GM12878 (cell line): ENCODE results near the gene TGFB3. TPM values are rescaled to one million over a fixed set of nuclear protein-coding genes. Genes with fewer than 3 reads are reported as not detected.

Experiments used
- ATAC-seq: fragments of 200-7000 bp; cut with Tn5 transposase; 3 replicates; pipeline ENCODE4 v1.9.1; 2020; ENCODE audit warnings: mild to moderate bottlenecking, moderate library complexity
- BruUV-seq: library from RNA; stranded (reverse); fragments of 400-500 nt; replicated peaks from 2 replicates; lab custom pipeline; 2021; lab: Mats Ljungman, UMichigan
- CTCF ChIA-PET: fragments of 300-600 bp; sonication (Branson Sonifier 250); formaldehyde crosslinking; extraction: SDS; loops from one replicate; lab custom pipeline; 2021; ENCODE audit warnings: inconsistent platforms; lab: Yijun Ruan, JAX
- POLR2A ChIA-PET: fragments of 350-600 bp; formaldehyde crosslinking; extraction: SDS; loops from one replicate; lab custom pipeline; 2021; ENCODE audit warnings: inconsistent platforms; lab: Charles Lee
- RAD21 ChIA-PET: fragments of 300-600 bp; sonication (Branson Sonifier 250); formaldehyde crosslinking; loops from one replicate; lab custom pipeline; 2023; ENCODE audit warnings: antibody characterized with exemption; ENCODE audit not compliant: unreplicated experiment; lab: Charles Lee
- SMC1A ChIA-PET: fragments of 300-600 bp; sonication (Branson Sonifier 250); formaldehyde crosslinking; loops from one replicate; lab custom pipeline; 2023; ENCODE audit not compliant: unreplicated experiment, uncharacterized antibody; lab: Charles Lee
- DNase-seq: peaks from one replicate; pipeline ENCODE4 v3.0.0-alpha.2; 2011; ENCODE audit warnings: low read depth, low spot score
- FAIRE-seq: peaks from 3 replicates; lab custom pipeline; 2011; peaks lifted over from hg19 to GRCh38; lab: Jason Lieb, UNC
- H2AFZ ChIP-seq: 2 replicates; pipeline ENCODE4 v1.6.0; 2011; ENCODE audit warnings: low read depth, low read length, control low read depth; ENCODE audit not compliant: control insufficient read depth
- H3K27ac ChIP-seq: 2 replicates; pipeline ENCODE4 v1.5.1; 2011; ENCODE audit warnings: control low read depth; ENCODE audit not compliant: control insufficient read depth, insufficient read depth
- H3K27me3 ChIP-seq, 2 experiments: replicated peaks in 1 of 2; 2 replicates each; pipeline versions ENCODE4 v1.6.0 to v1.6.1; 2011; ENCODE audit warnings: low read length in 1 of 2; ENCODE audit not compliant: control insufficient read depth in 2 of 2, insufficient read depth in 2 of 2
- H3K36me3 ChIP-seq, 2 experiments: 2 replicates each; pipeline ENCODE4 v1.5.1; 2011; ENCODE audit warnings: low read length in 1 of 2; ENCODE audit not compliant: control insufficient read depth in 2 of 2, insufficient read depth in 2 of 2
- H3K4me1 ChIP-seq: 2 replicates; pipeline ENCODE4 v1.6.1; 2011; ENCODE audit warnings: mild to moderate bottlenecking, low read length, moderate library complexity, mixed read lengths; ENCODE audit not compliant: control insufficient read depth, insufficient read depth
- H3K4me2 ChIP-seq: 2 replicates; pipeline ENCODE4 v1.6.0; 2011; ENCODE audit warnings: control low read depth; ENCODE audit not compliant: control insufficient read depth, insufficient read depth
- H3K4me3 ChIP-seq: fragments of 200-600 bp; sonication (generic); 2 replicates; pipeline ENCODE4 v1.5.1; 2016
- H3K79me2 ChIP-seq: 2 replicates; pipeline ENCODE4 v1.6.0; 2011; ENCODE audit warnings: low read length; ENCODE audit not compliant: control insufficient read depth, insufficient read depth
- H3K9ac ChIP-seq: 2 replicates; pipeline ENCODE4 v1.8.0; 2011; ENCODE audit warnings: low read length, control low read depth, mixed read lengths; ENCODE audit not compliant: control insufficient read depth, insufficient read depth
- H3K9me3 ChIP-seq: replicated peaks from 3 replicates; pipeline ENCODE4 v1.5.1; 2011; ENCODE audit warnings: mild to moderate bottlenecking, low read length; ENCODE audit not compliant: control insufficient read depth, insufficient read depth
- H4K20me1 ChIP-seq: 2 replicates; pipeline ENCODE4 v1.6.0; 2011; ENCODE audit not compliant: control insufficient read depth, insufficient read depth
- CREM ChIP-seq: IDR thresholded peaks from 2 replicates; pipeline ENCODE4 v1.6.1; 2014; ENCODE audit warnings: antibody characterized with exemption, low read depth
- ELK1 ChIP-seq: IDR thresholded peaks from 2 replicates; pipeline ENCODE4 v1.6.1; 2012; ENCODE audit warnings: low read depth, low read length, improper control_type of control experiment
- EP300 ChIP-seq, 2 experiments: fragments of 150-350 bp in 1 of 2; IDR thresholded peaks; 2 replicates each; pipeline ENCODE4 v1.6.1; 2011 to 2012; ENCODE audit warnings: low read depth in 2 of 2, low read length in 2 of 2, borderline replicate concordance in 1 of 2, improper control_type of control experiment in 1 of 2, inconsistent platforms in 1 of 2; ENCODE audit not compliant: control insufficient read depth in 1 of 2
- HDAC6 ChIP-seq: fragments of 200-600 bp; sonication (generic); IDR thresholded peaks from one replicate; pipeline ENCODE4 v1.8.0; 2017; ENCODE audit warnings: antibody characterized with exemption; ENCODE audit not compliant: unreplicated experiment
- IKZF2 ChIP-seq, 2 experiments: fragments of 450-650 bp; IDR thresholded peaks; 2 replicates each; pipeline ENCODE4 v1.6.1; 2017; ENCODE audit warnings: mild to moderate bottlenecking in 2 of 2, moderate library complexity in 2 of 2
- NFIC ChIP-seq: IDR thresholded peaks from 2 replicates; pipeline ENCODE4 v1.6.1; 2012; ENCODE audit warnings: low read depth, mild to moderate bottlenecking, inconsistent platforms, low read length, moderate library complexity
- RAD21 ChIP-seq: IDR thresholded peaks from 2 replicates; pipeline ENCODE4 v1.6.1; 2011; ENCODE audit warnings: mild to moderate bottlenecking, low read depth, low read length, moderate library complexity; ENCODE audit not compliant: insufficient read depth
- ZNF207 ChIP-seq: fragments of 450-650 bp; IDR thresholded peaks from 2 replicates; pipeline ENCODE4 v1.6.1; 2014; ENCODE audit warnings: antibody characterized with exemption, mild to moderate bottlenecking, borderline replicate concordance
- ZNF384 ChIP-seq: IDR thresholded peaks from 2 replicates; pipeline ENCODE4 v1.6.1; 2012; ENCODE audit warnings: low read depth, mild to moderate bottlenecking, low read length, improper control_type of control experiment, borderline replicate concordance
- ZNF592 ChIP-seq: fragments of 450-650 bp; IDR thresholded peaks from 2 replicates; pipeline ENCODE4 v1.6.1; 2017; ENCODE audit warnings: mild to moderate bottlenecking, moderate library complexity
- WGBS: methylation state at CpG from one replicate; pipeline ENCODE4 v1.1.6; 2016; ENCODE audit warnings: low lambda C conversion rate; ENCODE audit not compliant: insufficient replicate concordance, insufficient coverage; ENCODE audit errors: missing lambda C conversion rate; 5-methylcytosine and 5-hydroxymethylcytosine counted together
- in situ Hi-C: fragments of 300-500 bp; cut with MboI; formaldehyde crosslinking; loops from 9 replicates; pipeline ENCODE4 v1.14.3; 2018; ENCODE audit warnings: mixed read lengths
- intact Hi-C: fragments of 100-400 bp; cut with micrococcal nuclease; formaldehyde crosslinking; loops from one replicate; pipeline ENCODE4 v1.14.2; 2022; ENCODE audit not compliant: unreplicated experiment
- polyA plus RNA-seq, 11 experiments: library from polyadenylated mRNA; depleted of rRNA in 4 of 11; unstranded in 6 of 11; stranded (reverse) in 5 of 11; fragments of >200 nt; fragmentation: Nextera tagmentation in 4 of 11; fragmentation: Illumina TruSeq in 1 of 11; extraction: Ambion mirVana in 4 of 11; extraction: Trizol in 1 of 11; gene quantifications; 1 replicate in 1 of 11; 2 replicates in 10 of 11; pipeline versions ENCODE4 v1.2.1 to v1.2.3, GENCODE V29; 2011 to 2016; ENCODE audit warnings: inconsistent platforms in 2 of 11, missing spikeins in 2 of 11, low read depth in 1 of 11
- total RNA-seq, 4 experiments: library from RNA; depleted of rRNA in 3 of 4; stranded (reverse); fragments of >200 nt in 3 of 4; fragmentation: Illumina TruSeq in 1 of 4; extraction: Trizol in 1 of 4; gene quantifications; 2 replicates each; pipeline versions ENCODE4 v1.2.1 to v1.2.3, GENCODE V29; 2013 to 2021
- TF ChIP-seq, protein P1 (sequence below): fragments of 450-650 bp; formaldehyde crosslinking; IDR thresholded peaks from 2 replicates; pipeline ENCODE4 v1.5.0; 2022; ENCODE audit warnings: mild to moderate bottlenecking, missing genetic modification characterization
- TF ChIP-seq, protein P2 (sequence below): fragments of 450-650 bp; IDR thresholded peaks from 2 replicates; pipeline ENCODE4 v1.6.1; 2016; ENCODE audit warnings: mild to moderate bottlenecking

The TGFB3 gene
- total and polyA plus RNA-seq, 10 of the 15 experiments (the other 5 are each of a cell fraction or from before 2014, with no cell fraction given), result 0.27 to 2.6 (median 0.82) TPM

DNA sequence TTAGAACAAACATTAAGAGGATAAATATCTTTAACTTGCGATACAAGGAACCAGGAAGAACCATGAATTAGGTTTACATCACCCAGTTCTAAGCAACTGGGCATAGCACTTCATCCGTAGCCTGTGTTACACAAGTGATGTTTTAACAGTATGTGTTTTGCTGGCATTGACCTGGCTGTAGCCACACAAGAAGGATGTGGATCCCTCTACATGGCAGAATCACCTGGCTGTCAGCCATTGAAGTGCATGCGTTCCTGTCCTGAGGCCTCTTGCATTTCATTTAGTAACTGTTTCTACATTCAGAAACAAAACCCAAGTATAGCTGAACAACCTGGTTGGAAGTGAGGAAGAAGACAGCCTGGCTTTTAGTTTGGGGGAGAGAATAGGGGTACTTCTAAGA is 72.2 kb downstream of the TGFB3 start:
- H3K36me3 ChIP-seq, result no peaks in the 10 kb centered on the region
- no TSS peak for BruUV-seq
- H3K9ac ChIP-seq, result no peak overlapping the region
- intact Hi-C loops, result loop anchor here (10.0 kb wide), 2 partner anchors 195 to 475 kb away; no protein-coding TSS in a partner anchor
- ChIA-PET POLR2A (no interaction called here), SMC1A (interaction anchor here (5.6 to 5.8 kb wide), 2 partner anchors 70 to 200 kb away, joined by 63 to 190 read pairs; partner anchors contain the start of genes IFT43 and TGFB3), CTCF (interaction anchor here (5.9 to 14.3 kb wide), 2 partner anchors 71 to 199 kb away, joined by 100 to 390 read pairs; partner anchors contain the start of genes IFT43 and TGFB3), RAD21 (no interaction called here)
- DNase-seq (no peak), FAIRE-seq (no peak)
- no peak overlapping the region for H3K4me3 ChIP-seq
- H2AFZ ChIP-seq, result no peak overlapping the region
- no peaks in the 10 kb centered on the region for H3K79me2 ChIP-seq
- H3K27me3 ChIP-seq, result no peaks in the 10 kb centered on the region
- no peaks in the 10 kb centered on the region for H3K9me3 ChIP-seq
- WGBS, result 69% methylated on average over 3 of the region's 3 CpGs
- TF ChIP-seq RAD21 (no peak), ZNF207 (no peak), ZNF384 (no peak), IKZF2 (IDR thresholded peaks at IDR 0.05) (no peak), HDAC6 (no peak), NFIC (no peak), EP300 (IDR thresholded peaks at IDR 0.05; ENCODE audit: borderline replicate concordance in 1 of 2, control insufficient read depth in 1 of 2, low read depth in 2 of 2, low read length in 2 of 2) (no peak), ELK1 (no peak), ZNF592 (no peak), CREM (no peak)
- TF ChIP-seq, protein P1, sequence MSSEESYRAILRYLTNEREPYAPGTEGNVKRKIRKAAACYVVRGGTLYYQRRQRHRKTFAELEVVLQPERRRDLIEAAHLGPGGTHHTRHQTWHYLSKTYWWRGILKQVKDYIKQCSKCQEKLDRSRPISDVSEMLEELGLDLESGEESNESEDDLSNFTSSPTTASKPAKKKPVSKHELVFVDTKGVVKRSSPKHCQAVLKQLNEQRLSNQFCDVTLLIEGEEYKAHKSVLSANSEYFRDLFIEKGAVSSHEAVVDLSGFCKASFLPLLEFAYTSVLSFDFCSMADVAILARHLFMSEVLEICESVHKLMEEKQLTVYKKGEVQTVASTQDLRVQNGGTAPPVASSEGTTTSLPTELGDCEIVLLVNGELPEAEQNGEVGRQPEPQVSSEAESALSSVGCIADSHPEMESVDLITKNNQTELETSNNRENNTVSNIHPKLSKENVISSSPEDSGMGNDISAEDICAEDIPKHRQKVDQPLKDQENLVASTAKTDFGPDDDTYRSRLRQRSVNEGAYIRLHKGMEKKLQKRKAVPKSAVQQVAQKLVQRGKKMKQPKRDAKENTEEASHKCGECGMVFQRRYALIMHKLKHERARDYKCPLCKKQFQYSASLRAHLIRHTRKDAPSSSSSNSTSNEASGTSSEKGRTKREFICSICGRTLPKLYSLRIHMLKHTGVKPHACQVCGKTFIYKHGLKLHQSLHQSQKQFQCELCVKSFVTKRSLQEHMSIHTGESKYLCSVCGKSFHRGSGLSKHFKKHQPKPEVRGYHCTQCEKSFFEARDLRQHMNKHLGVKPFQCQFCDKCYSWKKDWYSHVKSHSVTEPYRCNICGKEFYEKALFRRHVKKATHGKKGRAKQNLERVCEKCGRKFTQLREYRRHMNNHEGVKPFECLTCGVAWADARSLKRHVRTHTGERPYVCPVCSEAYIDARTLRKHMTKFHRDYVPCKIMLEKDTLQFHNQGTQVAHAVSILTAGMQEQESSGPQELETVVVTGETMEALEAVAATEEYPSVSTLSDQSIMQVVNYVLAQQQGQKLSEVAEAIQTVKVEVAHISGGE (CRISPR knock-in tag), result no peak
- TF ChIP-seq, protein P2, sequence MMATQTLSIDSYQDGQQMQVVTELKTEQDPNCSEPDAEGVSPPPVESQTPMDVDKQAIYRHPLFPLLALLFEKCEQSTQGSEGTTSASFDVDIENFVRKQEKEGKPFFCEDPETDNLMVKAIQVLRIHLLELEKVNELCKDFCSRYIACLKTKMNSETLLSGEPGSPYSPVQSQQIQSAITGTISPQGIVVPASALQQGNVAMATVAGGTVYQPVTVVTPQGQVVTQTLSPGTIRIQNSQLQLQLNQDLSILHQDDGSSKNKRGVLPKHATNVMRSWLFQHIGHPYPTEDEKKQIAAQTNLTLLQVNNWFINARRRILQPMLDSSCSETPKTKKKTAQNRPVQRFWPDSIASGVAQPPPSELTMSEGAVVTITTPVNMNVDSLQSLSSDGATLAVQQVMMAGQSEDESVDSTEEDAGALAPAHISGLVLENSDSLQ, result no peak
- TF ChIP-seq, all 136 proteins: peak for 0
- no peak overlapping the region for H3K27ac ChIP-seq
- no peaks in the 10 kb centered on the region for H3K4me1 ChIP-seq
- H3K4me2 ChIP-seq, result no peak overlapping the region
- in situ Hi-C loops, result loop anchor here (5.0 kb wide), 1 partner anchor 73 kb away; the partner anchor contains the start of gene TGFB3
- H4K20me1 ChIP-seq, result no peaks in the 10 kb centered on the region
- ATAC-seq, result no peak
